ENCODE measurements around the gene MYO9A. TPM values are rescaled to one million over a fixed set of nuclear protein-coding genes. Genes with fewer than 3 reads are reported as not detected.

The MYO9A gene
- total RNA-seq, 1 donor from 2014 or later: 41.8 TPM

GRCh38 chr15:72086920-72087648 is 30.9 kb downstream of the MYO9A start:
- H3K9me3 Mint-ChIP-seq (ENCODE audit: low read depth): peaks cover 14% of the 10 kb centered on the region
- no peak overlapping the region for H3K27ac Mint-ChIP-seq (ENCODE audit: unreplicated experiment)
- no peak overlapping the region for H3K4me3 Mint-ChIP-seq (ENCODE audit: unreplicated experiment)
- H3K36me3 Mint-ChIP-seq (ENCODE audit: low read depth): peaks cover 2% of the 10 kb centered on the region
- DNase-seq (ENCODE audit: low spot score): no peak
- no peak for TF ChIP-seq CTCF (IDR thresholded peaks at IDR 0.05)
- peaks cover 12% of the 10 kb centered on the region for H3K4me1 Mint-ChIP-seq (ENCODE audit: low read depth)
- no peaks in the 10 kb centered on the region for H3K27me3 Mint-ChIP-seq (ENCODE audit: low read depth)

- Mint-ChIP-seq H3K4me1 (ENCODE audit: low read depth) (peaks cover 12% of the 10 kb centered on the region), H3K27ac (ENCODE audit: unreplicated experiment) (no peak overlapping the region), H3K9me3 (ENCODE audit: low read depth) (peaks cover 14% of the 10 kb centered on the region), H3K36me3 (ENCODE audit: low read depth) (peaks cover 2% of the 10 kb centered on the region), H3K4me3 (ENCODE audit: unreplicated experiment) (no peak overlapping the region), H3K27me3 (ENCODE audit: low read depth) (no peaks in the 10 kb centered on the region)
- no peak for DNase-seq (ENCODE audit: low spot score)
- TF ChIP-seq CTCF (IDR thresholded peaks at IDR 0.05): no peak
Measured at GRCh38 chr15:72086010-72086697, 31.8 kb downstream of the MYO9A start.

GRCh38 chr15:72082176-72082575 is 35.8 kb downstream of the MYO9A start:
- no peaks in the 10 kb centered on the region for H3K36me3 Mint-ChIP-seq (ENCODE audit: low read depth)
- H3K4me3 Mint-ChIP-seq (ENCODE audit: unreplicated experiment): no peak overlapping the region
- TF ChIP-seq CTCF (IDR thresholded peaks at IDR 0.05): no peak
- no peak for DNase-seq (ENCODE audit: low spot score)
- H3K4me1 Mint-ChIP-seq (ENCODE audit: low read depth): peaks cover 20% of the 10 kb centered on the region
- H3K27ac Mint-ChIP-seq (ENCODE audit: unreplicated experiment): no peak overlapping the region
- no peaks in the 10 kb centered on the region for H3K27me3 Mint-ChIP-seq (ENCODE audit: low read depth)
- H3K9me3 Mint-ChIP-seq (ENCODE audit: low read depth): peaks cover 14% of the 10 kb centered on the region

- H3K36me3 Mint-ChIP-seq (ENCODE audit: low read depth): no peaks in the 10 kb centered on the region
- no peak overlapping the region for H3K27ac Mint-ChIP-seq (ENCODE audit: unreplicated experiment)
- H3K27me3 Mint-ChIP-seq (ENCODE audit: low read depth): no peaks in the 10 kb centered on the region
- no peak overlapping the region for H3K4me3 Mint-ChIP-seq (ENCODE audit: unreplicated experiment)
- H3K9me3 Mint-ChIP-seq (ENCODE audit: low read depth): peaks cover 9% of the 10 kb centered on the region
- H3K4me1 Mint-ChIP-seq (ENCODE audit: low read depth): peaks cover 22% of the 10 kb centered on the region
- DNase-seq (ENCODE audit: low spot score): no peak
- TF ChIP-seq CTCF (IDR thresholded peaks at IDR 0.05): no peak
Measured at GRCh38 chr15:72078887-72079286, 39.1 kb downstream of the MYO9A start.

GRCh38 chr15:72077950-72078349 is 40.0 kb downstream of the MYO9A start:
- no peak overlapping the region for H3K4me3 Mint-ChIP-seq (ENCODE audit: unreplicated experiment)
- H3K9me3 Mint-ChIP-seq (ENCODE audit: low read depth): peaks cover 6% of the 10 kb centered on the region
- DNase-seq (ENCODE audit: low spot score): no peak
- H3K27me3 Mint-ChIP-seq (ENCODE audit: low read depth): no peaks in the 10 kb centered on the region
- H3K4me1 Mint-ChIP-seq (ENCODE audit: low read depth): peaks cover 22% of the 10 kb centered on the region
- peak overlapping the region; percentile 49 for H3K27ac Mint-ChIP-seq (ENCODE audit: unreplicated experiment)
- no peaks in the 10 kb centered on the region for H3K36me3 Mint-ChIP-seq (ENCODE audit: low read depth)
- no peak for TF ChIP-seq CTCF (IDR thresholded peaks at IDR 0.05)

Measured in chondrocyte (in vitro differentiated cells).